ENCODE results near the gene HASPIN.

The HASPIN gene

GRCh38 chr17:3765981-3766380, 42.3 kb downstream of the HASPIN start:
- no peak for DNase-seq (ENCODE audit: low spot score)

GRCh38 chr17:3766779-3767178, 43.1 kb downstream of the HASPIN start:
- DNase-seq (ENCODE audit: low spot score) = no peak

- DNase-seq (ENCODE audit: low spot score) = no peak
Observed at GRCh38 chr17:3768341-3768740, 44.6 kb downstream of the HASPIN start.

- no peak for DNase-seq (ENCODE audit: low spot score)
Observed at GRCh38 chr17:3768769-3769168, 45.1 kb downstream of the HASPIN start.

GRCh38 chr17:3770466-3770865, 46.8 kb downstream of the HASPIN start:
- no peak for DNase-seq (ENCODE audit: low spot score)

GRCh38 chr17:3771140-3771539, 47.4 kb downstream of the HASPIN start:
- no peak for DNase-seq (ENCODE audit: low spot score)

- DNase-seq (ENCODE audit: low spot score) = no peak
Observed at GRCh38 chr17:3772764-3773163, 49.1 kb downstream of the HASPIN start.

GRCh38 chr17:3773511-3773910, 49.8 kb downstream of the HASPIN start:
- DNase-seq (ENCODE audit: low spot score) = peak; percentile 70

- DNase-seq (ENCODE audit: low spot score) = no peak
Observed at GRCh38 chr17:3773966-3774365, 50.3 kb downstream of the HASPIN start.

Data from hepatic stellate cell (primary cell).